Measurements from ENCODE around the gene MACF1. TPM values are rescaled to one million over a fixed set of nuclear protein-coding genes. Genes with fewer than 3 reads are reported as not detected.

The MACF1 gene
- total and polyA plus RNA-seq, 2 of the 13 experiments (the other 11 are each of a cell fraction or from before 2014, with no cell fraction given), result 36.7 to 65.4 TPM

DNA sequence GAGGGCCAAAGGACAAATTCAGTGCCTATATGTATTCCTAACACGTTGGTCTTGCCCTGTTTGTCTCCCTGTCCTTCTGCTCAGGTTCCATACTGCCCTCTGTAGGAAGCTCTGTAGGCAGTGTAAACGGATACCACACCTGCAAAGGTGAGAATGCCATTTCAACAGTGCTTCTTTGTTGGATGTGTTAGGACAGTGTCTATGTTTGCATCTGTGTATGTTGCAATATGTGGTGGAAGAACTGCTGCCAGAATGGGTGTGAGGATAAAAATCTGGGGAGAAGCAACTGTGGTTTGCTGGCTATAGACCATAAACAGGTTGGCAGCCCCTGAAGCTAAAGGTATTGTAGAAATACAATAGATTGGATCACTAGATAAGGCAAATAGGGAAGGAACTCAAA lies 173.9 kb downstream of the MACF1 start (continued):
- TF ChIP-seq, protein P1, sequence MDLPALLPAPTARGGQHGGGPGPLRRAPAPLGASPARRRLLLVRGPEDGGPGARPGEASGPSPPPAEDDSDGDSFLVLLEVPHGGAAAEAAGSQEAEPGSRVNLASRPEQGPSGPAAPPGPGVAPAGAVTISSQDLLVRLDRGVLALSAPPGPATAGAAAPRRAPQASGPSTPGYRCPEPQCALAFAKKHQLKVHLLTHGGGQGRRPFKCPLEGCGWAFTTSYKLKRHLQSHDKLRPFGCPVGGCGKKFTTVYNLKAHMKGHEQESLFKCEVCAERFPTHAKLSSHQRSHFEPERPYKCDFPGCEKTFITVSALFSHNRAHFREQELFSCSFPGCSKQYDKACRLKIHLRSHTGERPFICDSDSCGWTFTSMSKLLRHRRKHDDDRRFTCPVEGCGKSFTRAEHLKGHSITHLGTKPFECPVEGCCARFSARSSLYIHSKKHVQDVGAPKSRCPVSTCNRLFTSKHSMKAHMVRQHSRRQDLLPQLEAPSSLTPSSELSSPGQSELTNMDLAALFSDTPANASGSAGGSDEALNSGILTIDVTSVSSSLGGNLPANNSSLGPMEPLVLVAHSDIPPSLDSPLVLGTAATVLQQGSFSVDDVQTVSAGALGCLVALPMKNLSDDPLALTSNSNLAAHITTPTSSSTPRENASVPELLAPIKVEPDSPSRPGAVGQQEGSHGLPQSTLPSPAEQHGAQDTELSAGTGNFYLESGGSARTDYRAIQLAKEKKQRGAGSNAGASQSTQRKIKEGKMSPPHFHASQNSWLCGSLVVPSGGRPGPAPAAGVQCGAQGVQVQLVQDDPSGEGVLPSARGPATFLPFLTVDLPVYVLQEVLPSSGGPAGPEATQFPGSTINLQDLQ (CRISPR knock-in tag; IDR thresholded peaks at IDR 0.05), result no peak
- TF ChIP-seq, protein P2, sequence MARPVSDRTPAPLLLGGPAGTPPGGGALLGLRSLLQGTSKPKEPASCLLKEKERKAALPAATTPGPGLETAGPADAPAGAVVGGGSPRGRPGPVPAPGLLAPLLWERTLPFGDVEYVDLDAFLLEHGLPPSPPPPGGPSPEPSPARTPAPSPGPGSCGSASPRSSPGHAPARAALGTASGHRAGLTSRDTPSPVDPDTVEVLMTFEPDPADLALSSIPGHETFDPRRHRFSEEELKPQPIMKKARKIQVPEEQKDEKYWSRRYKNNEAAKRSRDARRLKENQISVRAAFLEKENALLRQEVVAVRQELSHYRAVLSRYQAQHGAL (CRISPR knock-in tag; IDR thresholded peaks at IDR 0.05; ENCODE audit: not compliant biosample characterization), result peak; percentile 60
- TF ChIP-seq NONO (IDR thresholded peaks at IDR 0.05) (no peak), NONO (CRISPR knock-in tag; conservative IDR thresholded peaks at IDR 0.05) (0 out of 2 replicates have a peak, but pooled peaks have one; percentile 36), GABPB1 (CRISPR knock-in tag; IDR thresholded peaks at IDR 0.05) (no peak), AKAP8 (CRISPR knock-in tag; IDR thresholded peaks at IDR 0.05) (no peak), SP140L (CRISPR knock-in tag; IDR thresholded peaks at IDR 0.05; ENCODE audit: borderline replicate concordance) (no peak), EP300 (IDR thresholded peaks at IDR 0.05; ENCODE audit: low read depth in 2 of 2, low read length in 2 of 2) (peak in 1 of 2 experiments; percentile 42; a peak in 1 of 4 replicates), EP300 (CRISPR knock-in tag; IDR thresholded peaks at IDR 0.05; ENCODE audit: borderline replicate concordance) (no peak), PAWR (CRISPR knock-in tag; IDR thresholded peaks at IDR 0.05; ENCODE audit: borderline replicate concordance) (no peak), SATB2 (CRISPR knock-in tag; IDR thresholded peaks at IDR 0.05) (no peak), RARG (CRISPR knock-in tag; IDR thresholded peaks at IDR 0.05; ENCODE audit: low read depth) (no peak), FOXA1 (IDR thresholded peaks at IDR 0.05) (no peak), FOXA1 (CRISPR knock-in tag; IDR thresholded peaks at IDR 0.05) (peak; percentile 79), ZMYM4 (CRISPR knock-in tag; IDR thresholded peaks at IDR 0.05) (peak; percentile 63), AGO1 (IDR thresholded peaks at IDR 0.05; ENCODE audit: low read depth, low read length, poor library complexity, severe bottlenecking) (no peak), RCOR2 (CRISPR knock-in tag; IDR thresholded peaks at IDR 0.05) (0 out of 2 replicates have a peak, but pooled peaks have one; percentile 40), TAF1 (CRISPR knock-in tag; IDR thresholded peaks at IDR 0.05) (no peak), RAD21 (CRISPR knock-in tag; IDR thresholded peaks at IDR 0.05) (peak; percentile 42; the same call in 1 of the 2 replicates)
- TF ChIP-seq, protein P3, sequence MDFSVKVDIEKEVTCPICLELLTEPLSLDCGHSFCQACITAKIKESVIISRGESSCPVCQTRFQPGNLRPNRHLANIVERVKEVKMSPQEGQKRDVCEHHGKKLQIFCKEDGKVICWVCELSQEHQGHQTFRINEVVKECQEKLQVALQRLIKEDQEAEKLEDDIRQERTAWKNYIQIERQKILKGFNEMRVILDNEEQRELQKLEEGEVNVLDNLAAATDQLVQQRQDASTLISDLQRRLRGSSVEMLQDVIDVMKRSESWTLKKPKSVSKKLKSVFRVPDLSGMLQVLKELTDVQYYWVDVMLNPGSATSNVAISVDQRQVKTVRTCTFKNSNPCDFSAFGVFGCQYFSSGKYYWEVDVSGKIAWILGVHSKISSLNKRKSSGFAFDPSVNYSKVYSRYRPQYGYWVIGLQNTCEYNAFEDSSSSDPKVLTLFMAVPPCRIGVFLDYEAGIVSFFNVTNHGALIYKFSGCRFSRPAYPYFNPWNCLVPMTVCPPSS (IDR thresholded peaks at IDR 0.05), result no peak
- TF ChIP-seq, protein P4, sequence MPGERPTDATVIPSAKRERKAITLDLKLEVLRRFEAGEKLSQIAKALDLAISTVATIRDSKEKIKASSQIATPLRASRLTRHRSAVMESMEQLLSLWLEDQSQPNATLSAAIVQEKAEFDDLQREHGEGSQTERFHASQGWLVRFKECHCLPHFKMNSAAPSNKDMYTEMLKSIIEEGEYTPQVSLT (CRISPR knock-in tag; IDR thresholded peaks at IDR 0.05; ENCODE audit: borderline replicate concordance, low read depth), result no peak
- TF ChIP-seq, protein P5, sequence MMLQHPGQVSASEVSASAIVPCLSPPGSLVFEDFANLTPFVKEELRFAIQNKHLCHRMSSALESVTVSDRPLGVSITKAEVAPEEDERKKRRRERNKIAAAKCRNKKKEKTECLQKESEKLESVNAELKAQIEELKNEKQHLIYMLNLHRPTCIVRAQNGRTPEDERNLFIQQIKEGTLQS (CRISPR knock-in tag; IDR thresholded peaks at IDR 0.05), result no peak
- TF ChIP-seq, protein P6, sequence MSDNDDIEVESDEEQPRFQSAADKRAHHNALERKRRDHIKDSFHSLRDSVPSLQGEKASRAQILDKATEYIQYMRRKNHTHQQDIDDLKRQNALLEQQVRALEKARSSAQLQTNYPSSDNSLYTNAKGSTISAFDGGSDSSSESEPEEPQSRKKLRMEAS (IDR thresholded peaks at IDR 0.05), result no peak; the same call in 1 of the 2 replicates

Measured in HepG2 (cell line).